CD4-positive, alpha-beta T cell treated with Interleukin-10 for 1 hour (primary cell): Measurements from ENCODE around the gene C3.
"Not testable (repeated sequence)": the region's sequence is repeated elsewhere in the genome, so short reads cannot be mapped to it uniquely, and the experiment has no call there.

Source experiments
- DNase-seq: peaks from one replicate; pipeline ENCODE4 v3.0.0-alpha.2; 2020

C3 gene

GRCh38 chr19:6720369-6721137 lies at the start of gene C3:
Gene C3 (minus strand): TSS chr19:6720650. CDS start chr19:6720589, 61 bp downstream.
- DNase-seq = no peak

GRCh38 chr19:6769006-6769619 lies 48.7 kb upstream of the C3 start:
- DNase-seq = peak; percentile 49

- DNase-seq = no peak
These were observed 47.9 kb upstream of the C3 start for GRCh38 chr19:6768236-6768785.

GRCh38 chr19:6767357-6768235 lies 47.1 kb upstream of the C3 start, which contains the start of gene SH2D3A:
Gene SH2D3A (minus strand): TSS chr19:6767435. CDS start chr19:6763748, 3,687 bp downstream.
- DNase-seq = peak; percentile 97

GRCh38 chr19:6767081-6767356 lies 46.6 kb upstream of the C3 start:
- peak; percentile 78 for DNase-seq

GRCh38 chr19:6766357-6767080 lies 46.1 kb upstream of the C3 start:
- peak; percentile 22 for DNase-seq

- DNase-seq = peak; percentile 45
These were observed 45.4 kb upstream of the C3 start for GRCh38 chr19:6765738-6766356.

- DNase-seq = not testable (repeated sequence)
These were observed 41.9 kb upstream of the C3 start for GRCh38 chr19:6762253-6762797.

GRCh38 chr19:6761053-6761676 lies 40.7 kb upstream of the C3 start:
- no peak for DNase-seq

GRCh38 chr19:6760606-6761005 lies 40.2 kb upstream of the C3 start:
- no peak for DNase-seq

- DNase-seq = no peak
These were observed 34.4 kb upstream of the C3 start for GRCh38 chr19:6754653-6755463.

- DNase-seq = no peak
These were observed 33.7 kb upstream of the C3 start for GRCh38 chr19:6754136-6754535.

GRCh38 chr19:6753178-6754031 lies 33.0 kb upstream of the C3 start:
- peak; percentile 86 for DNase-seq

GRCh38 chr19:6752256-6753177 lies 32.1 kb upstream of the C3 start:
- no peak for DNase-seq

- DNase-seq = no peak
These were observed 30.7 kb upstream of the C3 start for GRCh38 chr19:6751189-6751588.

- no peak for DNase-seq
These were observed 29.6 kb upstream of the C3 start for GRCh38 chr19:6750062-6750461.

GRCh38 chr19:6748543-6748942 lies 28.1 kb upstream of the C3 start:
- DNase-seq = not testable (repeated sequence)

- DNase-seq = no peak
These were observed 25.5 kb upstream of the C3 start for GRCh38 chr19:6745965-6746364.
